Uterus (tissue), 2 donors: Measurements from ENCODE around the gene SND1.

Source experiments
- CTCF ChIP-seq, 4 experiments: fragments of 200-600 bp in 2 of 4; fragments of 450-650 bp in 2 of 4; sonication (generic) in 2 of 4; IDR thresholded peaks; one replicate each; pipeline ENCODE4 v1.5.1; 2016 to 2019; ENCODE audit warnings: antibody characterized with exemption in 4 of 4, mild to moderate bottlenecking in 2 of 4, moderate library complexity in 1 of 4
- POLR2A ChIP-seq, 2 donors: fragments of 450-650 bp; IDR thresholded peaks; one replicate each; pipeline ENCODE4 v1.6.1; 2016; ENCODE audit warnings: antibody characterized with exemption in 2 of 2, mild to moderate bottlenecking in 1 of 2, moderate library complexity in 1 of 2

- TF ChIP-seq CTCF (IDR thresholded peaks at IDR 0.05) = no peak
- TF ChIP-seq POLR2A (IDR thresholded peaks at IDR 0.05) = no peak
Observed at GRCh38 chr7:127702938-127703337, 50.9 kb downstream of the SND1 start.
